Neural progenitor cell (in vitro differentiated cells): ENCODE results near the gene MEGF9.
"Not testable (repeated sequence)": the region's sequence is repeated elsewhere in the genome, so short reads cannot be mapped to it uniquely, and the experiment has no call there.

Experiments used
- EZH2 ChIP-seq: fragments of 200-600 bp; sonication (generic); IDR thresholded peaks from 2 replicates; pipeline ENCODE4 v1.6.1; 2017; ENCODE audit warnings: antibody characterized with exemption, mild to moderate bottlenecking, moderate library complexity
- EZH2phosphoT487 ChIP-seq: fragments of 200-600 bp; sonication (generic); IDR thresholded peaks from 2 replicates; pipeline ENCODE4 v1.6.1; 2017; ENCODE audit warnings: antibody characterized with exemption
- TF ChIP-seq, protein P1 (sequence below): fragments of 200-600 bp; sonication (generic); IDR thresholded peaks from 2 replicates; pipeline ENCODE4 v1.5.1; 2017; ENCODE audit warnings: antibody characterized with exemption, mild to moderate bottlenecking

DNA sequence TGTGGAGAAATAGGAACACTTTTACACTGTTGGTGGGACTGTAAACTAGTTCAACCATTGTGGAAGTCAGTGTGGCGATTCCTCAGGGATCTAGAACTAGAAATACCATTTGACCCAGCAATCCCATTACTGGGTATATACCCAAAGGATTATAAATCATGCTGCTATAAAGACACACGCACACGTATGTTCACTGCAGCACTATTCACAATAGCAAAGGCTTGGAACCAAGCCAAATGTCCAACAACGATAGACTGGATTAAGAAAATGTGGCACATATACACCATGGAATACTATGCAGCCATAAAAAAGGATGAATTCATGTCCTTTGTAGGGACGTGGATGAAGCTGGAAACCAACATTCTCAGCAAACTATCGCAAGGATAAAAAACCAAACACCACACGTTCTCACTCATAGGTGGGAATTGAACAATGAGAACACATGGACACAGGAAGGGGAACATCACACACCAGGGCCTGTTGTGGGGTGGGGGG, 162.0 kb downstream of the MEGF9 start:
- TF ChIP-seq, protein P1, sequence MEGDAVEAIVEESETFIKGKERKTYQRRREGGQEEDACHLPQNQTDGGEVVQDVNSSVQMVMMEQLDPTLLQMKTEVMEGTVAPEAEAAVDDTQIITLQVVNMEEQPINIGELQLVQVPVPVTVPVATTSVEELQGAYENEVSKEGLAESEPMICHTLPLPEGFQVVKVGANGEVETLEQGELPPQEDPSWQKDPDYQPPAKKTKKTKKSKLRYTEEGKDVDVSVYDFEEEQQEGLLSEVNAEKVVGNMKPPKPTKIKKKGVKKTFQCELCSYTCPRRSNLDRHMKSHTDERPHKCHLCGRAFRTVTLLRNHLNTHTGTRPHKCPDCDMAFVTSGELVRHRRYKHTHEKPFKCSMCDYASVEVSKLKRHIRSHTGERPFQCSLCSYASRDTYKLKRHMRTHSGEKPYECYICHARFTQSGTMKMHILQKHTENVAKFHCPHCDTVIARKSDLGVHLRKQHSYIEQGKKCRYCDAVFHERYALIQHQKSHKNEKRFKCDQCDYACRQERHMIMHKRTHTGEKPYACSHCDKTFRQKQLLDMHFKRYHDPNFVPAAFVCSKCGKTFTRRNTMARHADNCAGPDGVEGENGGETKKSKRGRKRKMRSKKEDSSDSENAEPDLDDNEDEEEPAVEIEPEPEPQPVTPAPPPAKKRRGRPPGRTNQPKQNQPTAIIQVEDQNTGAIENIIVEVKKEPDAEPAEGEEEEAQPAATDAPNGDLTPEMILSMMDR: not testable (repeated sequence)
- not testable (repeated sequence) for TF ChIP-seq EZH2, EZH2phosphoT487
